ENCODE data around the gene SURF1. TPM values are rescaled to one million over a fixed set of nuclear protein-coding genes. Genes with fewer than 3 reads are reported as not detected.
"Not testable (repeated sequence)": the region's sequence is repeated elsewhere in the genome, so short reads cannot be mapped to it uniquely, and the experiment has no call there.

Gene SURF1
- total RNA-seq, 4 donors from 2014 or later = 35.0 to 59.4 (median 41.6) TPM

GRCh38 chr9:133379153-133380086 lies 23.1 kb upstream of the SURF1 start:
- no peak for DNase-seq (ENCODE audit: low spot score in 2 of 2)
- H3K36me3 ChIP-seq = no peaks in the 10 kb centered on the region
- peaks cover 0 to 5% (median 0%) of the 10 kb centered on the region in 4 donors for H3K9me3 ChIP-seq
- H3K27ac ChIP-seq = peak overlapping the region in 1 of 4 donors; percentile 43
- H3K27me3 ChIP-seq = no peaks in the 10 kb centered on the region
- no peak for TF ChIP-seq POLR2A (IDR thresholded peaks at IDR 0.05)
- TF ChIP-seq CTCF (IDR thresholded peaks at IDR 0.05) = no peak
- no peak for TF ChIP-seq EP300 (IDR thresholded peaks at IDR 0.05)
- H3K4me3 ChIP-seq = no peak overlapping the region
- 60 to 71% methylated on average over 11 to 13 of the region's 14 CpGs for WGBS, 2 donors
- peaks cover 0 to 23% (median 7%) of the 10 kb centered on the region in 4 donors for H3K4me1 ChIP-seq

GRCh38 chr9:133378408-133378962 lies 22.2 kb upstream of the SURF1 start:
- Histone ChIP-seq H3K36me3 (no peaks in the 10 kb centered on the region), H3K9me3 (peaks cover 0 to 5% (median 0%) of the 10 kb centered on the region in 4 donors), H3K4me1 (peaks cover 0 to 32% (median 14%) of the 10 kb centered on the region in 4 donors), H3K27ac (peak overlapping the region in 1 of 4 donors; percentile 28), H3K27me3 (no peaks in the 10 kb centered on the region), H3K4me3 (no peak overlapping the region)
- no peak for DNase-seq (ENCODE audit: low spot score in 2 of 2)
- WGBS, 2 donors = 37 to 43% methylated on average over 1 of the region's 1 CpG
- TF ChIP-seq EP300 (IDR thresholded peaks at IDR 0.05) (no peak), POLR2A (IDR thresholded peaks at IDR 0.05) (no peak), CTCF (IDR thresholded peaks at IDR 0.05) (no peak)

- WGBS, 2 donors = 74 to 77% methylated on average over 6 of the region's 6 CpGs
- TF ChIP-seq CTCF (IDR thresholded peaks at IDR 0.05) (no peak), POLR2A (IDR thresholded peaks at IDR 0.05) (no peak), EP300 (IDR thresholded peaks at IDR 0.05) (no peak)
Measured at GRCh38 chr9:133377721-133378216, 21.5 kb upstream of the SURF1 start.

GRCh38 chr9:133377280-133377679 lies 21.0 kb upstream of the SURF1 start:
- 91 to 92% methylated on average over 14 of the region's 14 CpGs for WGBS, 2 donors
- not testable (repeated sequence) for H3K27ac ChIP-seq; DNase-seq (ENCODE audit: low spot score in 2 of 2); H3K4me3 ChIP-seq; H3K36me3 ChIP-seq; H3K9me3 ChIP-seq; H3K27me3 ChIP-seq
- H3K4me1 ChIP-seq = peaks cover 0 to 44% (median 25%) of the 10 kb centered on the region in 4 donors

More at GRCh38 chr9:133377721-133378216, 21.5 kb upstream of the SURF1 start:
- Histone ChIP-seq H3K36me3 (peaks cover 0 to 2% (median 0%) of the 10 kb centered on the region in 3 donors), H3K27me3 (no peaks in the 10 kb centered on the region), H3K4me3 (no peak overlapping the region), H3K9me3 (peaks cover 0 to 5% (median 0%) of the 10 kb centered on the region in 4 donors), H3K27ac (no peak overlapping the region), H3K4me1 (peaks cover 0 to 39% (median 20%) of the 10 kb centered on the region in 4 donors)
- no peak for DNase-seq (ENCODE audit: low spot score in 2 of 2)

GRCh38 chr9:133375724-133376654 lies 19.7 kb upstream of the SURF1 start, which contains the start of the genes STKLD1 and SURF4:
TSS of gene STKLD1 (plus strand) at chr9:133376366. CDS start at chr9:133376474, 108 bp downstream.
TSS of gene SURF4 (minus strand) at chr9:133376060. CDS start at chr9:133375969, 91 bp downstream.
- Histone ChIP-seq H3K9me3 (peaks cover 0 to 5% (median 0%) of the 10 kb centered on the region in 4 donors), H3K27me3 (no peaks in the 10 kb centered on the region), H3K4me3 (peak within 1 kb of the TSS; percentile 83 to 98 (median 94)), H3K36me3 (peaks cover 0 to 11% (median 0%) of the 10 kb centered on the region in 3 donors), H3K27ac (peak within 1 kb of the TSS; percentile 84 to 99 (median 95)), H3K4me1 (peaks cover 0 to 57% (median 37%) of the 10 kb centered on the region in 4 donors)
- peak in 1 of 2 donors; percentile 75 for TF ChIP-seq EP300 (IDR thresholded peaks at IDR 0.05)
- peak; percentile 85 to 93 for TF ChIP-seq POLR2A (IDR thresholded peaks at IDR 0.05)
- TF ChIP-seq CTCF (IDR thresholded peaks at IDR 0.05) = peak in 2 of 5 experiments; percentile 60 to 75
- 0 to 1% methylated on average over 25 to 40 of the region's 120 CpGs for WGBS, 2 donors
- DNase-seq (ENCODE audit: low spot score in 2 of 2) = peak; percentile 92 to 94

Measured in tibial nerve (tissue), 4 donors.